Measurements from ENCODE around the gene RNF43. TPM values are rescaled to one million over a fixed set of nuclear protein-coding genes. Genes with fewer than 3 reads are reported as not detected.

The RNF43 gene
- total and polyA plus RNA-seq, 2 of the 13 experiments (the other 11 are each of a cell fraction or from before 2014, with no cell fraction given): 31.0 to 53.4 TPM

GRCh38 chr17:58391302-58391984 is 25.9 kb downstream of the RNF43 start (continued):
- TF ChIP-seq ZSCAN21 (CRISPR knock-in tag; IDR thresholded peaks at IDR 0.05; ENCODE audit: borderline replicate concordance): peak; percentile 94
- TF ChIP-seq ZMYM4 (CRISPR knock-in tag; IDR thresholded peaks at IDR 0.05): peak; percentile 97
- TF ChIP-seq PITX1 (CRISPR knock-in tag; IDR thresholded peaks at IDR 0.05): peak; percentile 99
- peak; percentile 93 for TF ChIP-seq HNF4A (CRISPR knock-in tag; IDR thresholded peaks at IDR 0.05)
- TF ChIP-seq ZFY (CRISPR knock-in tag; IDR thresholded peaks at IDR 0.05): peak; percentile 44; the same call in 1 of the 2 replicates
- TF ChIP-seq SRF (IDR thresholded peaks at IDR 0.05; ENCODE audit: low read depth, low read length): no peak
- no peak for TF ChIP-seq CHD2 (IDR thresholded peaks at IDR 0.05; ENCODE audit: low read depth, low read length)
- TF ChIP-seq MBNL3 (CRISPR knock-in tag; conservative IDR thresholded peaks at IDR 0.05): no peak
- TF ChIP-seq TFDP1 (CRISPR knock-in tag; IDR thresholded peaks at IDR 0.05; ENCODE audit: borderline replicate concordance): no peak
- TF ChIP-seq NFYB (CRISPR knock-in tag; IDR thresholded peaks at IDR 0.05): peak; percentile 40
- no peak; the same call in 1 of the 2 replicates for TF ChIP-seq ZNF329 (CRISPR knock-in tag; IDR thresholded peaks at IDR 0.05; ENCODE audit: low read depth)
- TF ChIP-seq HBP1 (CRISPR knock-in tag; IDR thresholded peaks at IDR 0.05; ENCODE audit: low read depth): peak; percentile 93
- TF ChIP-seq ZNF879 (CRISPR knock-in tag; IDR thresholded peaks at IDR 0.05): no peak
- TF ChIP-seq ZBED4 (CRISPR knock-in tag; IDR thresholded peaks at IDR 0.05; ENCODE audit: borderline replicate concordance): peak; percentile 76; the same call in 1 of the 2 replicates
- peak; percentile 93 for TF ChIP-seq KMT2A (CRISPR knock-in tag; IDR thresholded peaks at IDR 0.05)
- peak; percentile 84; the same call in 1 of the 2 replicates for TF ChIP-seq ZNF646 (CRISPR knock-in tag; IDR thresholded peaks at IDR 0.05)
